ENCODE data around the gene G3BP1. TPM values are rescaled to one million over a fixed set of nuclear protein-coding genes. Genes with fewer than 3 reads are reported as not detected.

Gene G3BP1
- total and polyA plus RNA-seq, 4 donors, result 19.1 to 171 (median 87.0) TPM

DNA sequence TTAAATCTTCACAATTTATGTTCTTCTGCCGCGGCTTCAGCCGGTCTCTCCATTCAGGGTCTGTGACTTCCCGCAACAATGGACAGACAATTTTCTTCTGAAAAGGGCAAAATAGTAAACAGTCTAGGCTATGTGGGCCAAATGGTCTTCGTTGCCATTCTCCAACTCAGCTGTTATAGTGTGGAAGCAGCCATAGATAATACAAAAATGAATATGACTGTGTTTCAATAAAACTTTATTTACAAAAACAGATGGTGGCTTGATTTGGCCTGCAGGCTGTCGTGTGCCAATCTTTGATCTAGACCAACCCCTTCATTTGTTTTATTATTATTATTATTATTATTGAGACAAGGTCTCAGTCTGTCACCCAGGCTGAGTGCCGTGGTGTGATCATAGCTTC, 41.4 kb upstream of the G3BP1 start:
- DNase-seq (no peak), ATAC-seq (ENCODE audit: insufficient read depth, low FRiP score) (no peak)
- TF ChIP-seq CTCF (IDR thresholded peaks at IDR 0.05; ENCODE audit: control extremely low read depth, extremely low read depth), result no peak
- H3K9me3 ChIP-seq (ENCODE audit: control insufficient read depth in 4 of 4, insufficient read depth in 3 of 4, low read length in 3 of 4), result peaks cover 0 to 2% (median under 1%) of the 10 kb centered on the region in 4 donors
- H3K4me1 ChIP-seq (ENCODE audit: control insufficient read depth in 5 of 5, insufficient read depth in 5 of 5, low read length in 5 of 5), result no peaks in the 10 kb centered on the region
- no peaks in the 10 kb centered on the region for H3K36me3 ChIP-seq (ENCODE audit: control insufficient read depth in 4 of 4, insufficient read depth in 4 of 4, low read length in 4 of 4)
- no peak overlapping the region for H3K4me3 ChIP-seq
- WGBS, 2 donors, result 89 to 92% methylated on average over 7 of the region's 7 CpGs
- H3K9ac ChIP-seq (ENCODE audit: insufficient read depth in 1 of 2, low read length in 2 of 2), result no peak overlapping the region
- H3K27me3 ChIP-seq (ENCODE audit: control insufficient read depth in 3 of 3, insufficient read depth in 3 of 3, low read length in 2 of 3), result no peaks in the 10 kb centered on the region
- no peak overlapping the region for H3K27ac ChIP-seq (ENCODE audit: low read depth in 1 of 2, low read length in 1 of 2)

GRCh38 chr5:151733358-151734063, 38.2 kb upstream of the G3BP1 start:
- Histone ChIP-seq H3K9me3 (ENCODE audit: control insufficient read depth in 4 of 4, insufficient read depth in 3 of 4, low read length in 3 of 4) (peaks cover 0 to 2% (median under 1%) of the 10 kb centered on the region in 4 donors), H3K4me1 (ENCODE audit: control insufficient read depth in 5 of 5, insufficient read depth in 5 of 5, low read length in 5 of 5) (no peaks in the 10 kb centered on the region), H3K9ac (ENCODE audit: insufficient read depth in 1 of 2, low read length in 2 of 2) (no peak overlapping the region), H3K36me3 (ENCODE audit: control insufficient read depth in 4 of 4, insufficient read depth in 4 of 4, low read length in 4 of 4) (peaks cover 0 to 2% (median 0%) of the 10 kb centered on the region in 4 donors), H3K27ac (ENCODE audit: low read depth in 1 of 2, low read length in 1 of 2) (no peak overlapping the region), H3K4me3 (no peak overlapping the region), H3K27me3 (ENCODE audit: control insufficient read depth in 3 of 3, insufficient read depth in 3 of 3, low read length in 2 of 3) (no peaks in the 10 kb centered on the region)
- DNase-seq (no peak), ATAC-seq (ENCODE audit: insufficient read depth, low FRiP score) (no peak)
- WGBS, 2 donors, result 95 to 97% methylated on average over 9 of the region's 9 CpGs
- TF ChIP-seq CTCF (IDR thresholded peaks at IDR 0.05; ENCODE audit: control extremely low read depth, extremely low read depth), result no peak

DNA sequence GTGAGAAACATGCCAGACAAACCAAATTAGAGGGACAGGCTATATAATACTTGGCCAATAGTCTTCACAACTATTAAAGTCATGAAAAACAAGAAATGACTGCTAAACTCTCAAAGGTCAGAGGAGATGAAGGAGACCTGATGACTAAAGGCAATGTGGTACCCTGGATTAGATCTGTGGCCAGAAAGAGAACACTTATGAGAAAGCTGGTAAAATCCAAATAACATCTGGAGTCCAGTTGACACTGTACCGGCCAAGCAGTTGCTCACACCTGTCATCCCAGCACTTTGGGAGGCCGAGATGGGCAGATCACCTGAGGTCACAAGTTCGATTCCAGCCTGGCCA, 37.7 kb upstream of the G3BP1 start:
- no peak for DNase-seq
- no peak for TF ChIP-seq CTCF (IDR thresholded peaks at IDR 0.05; ENCODE audit: control extremely low read depth, extremely low read depth)
- 99 to 100% methylated on average over 3 of the region's 3 CpGs for WGBS, 2 donors
- H3K27me3 ChIP-seq (ENCODE audit: control insufficient read depth in 3 of 3, insufficient read depth in 3 of 3, low read length in 2 of 3), result no peaks in the 10 kb centered on the region
- H3K9me3 ChIP-seq (ENCODE audit: control insufficient read depth in 4 of 4, insufficient read depth in 3 of 4, low read length in 3 of 4), result peaks cover 0 to 2% (median under 1%) of the 10 kb centered on the region in 4 donors
- peaks cover 0 to 2% (median 0%) of the 10 kb centered on the region in 4 donors for H3K36me3 ChIP-seq (ENCODE audit: control insufficient read depth in 4 of 4, insufficient read depth in 4 of 4, low read length in 4 of 4)
- H3K4me1 ChIP-seq (ENCODE audit: control insufficient read depth in 5 of 5, insufficient read depth in 5 of 5, low read length in 5 of 5), result no peaks in the 10 kb centered on the region
- no peak overlapping the region for H3K9ac ChIP-seq (ENCODE audit: insufficient read depth in 1 of 2, low read length in 2 of 2)
- ATAC-seq (ENCODE audit: insufficient read depth, low FRiP score), result no peak
- H3K27ac ChIP-seq (ENCODE audit: low read depth in 1 of 2, low read length in 1 of 2), result no peak overlapping the region
- H3K4me3 ChIP-seq, result no peak overlapping the region

- no peak for TF ChIP-seq CTCF (IDR thresholded peaks at IDR 0.05; ENCODE audit: control extremely low read depth, extremely low read depth)
- Histone ChIP-seq H3K36me3 (ENCODE audit: control insufficient read depth in 4 of 4, insufficient read depth in 4 of 4, low read length in 4 of 4) (peaks cover 0 to 2% (median 0%) of the 10 kb centered on the region in 4 donors), H3K27me3 (ENCODE audit: control insufficient read depth in 3 of 3, insufficient read depth in 3 of 3, low read length in 2 of 3) (no peaks in the 10 kb centered on the region), H3K27ac (ENCODE audit: low read depth in 1 of 2, low read length in 1 of 2) (no peak overlapping the region), H3K4me3 (no peak overlapping the region), H3K9me3 (ENCODE audit: control insufficient read depth in 4 of 4, insufficient read depth in 3 of 4, low read length in 3 of 4) (no peaks in the 10 kb centered on the region), H3K4me1 (ENCODE audit: control insufficient read depth in 5 of 5, insufficient read depth in 5 of 5, low read length in 5 of 5) (peaks cover 0 to 15% (median 6%) of the 10 kb centered on the region in 5 donors), H3K9ac (ENCODE audit: insufficient read depth in 1 of 2, low read length in 2 of 2) (no peak overlapping the region)
- ATAC-seq (ENCODE audit: insufficient read depth, low FRiP score), result no peak
- DNase-seq, result no peak
- 94 to 100% methylated on average over 1 of the region's 1 CpG for WGBS, 2 donors
Measured at GRCh38 chr5:151735646-151736045, 36.1 kb upstream of the G3BP1 start.

Data from lung (tissue), 12 donors.